CD4-positive, alpha-beta T cell treated with Interferon gamma for 1 hour (primary cell): ENCODE measurements around the gene LPCAT4.

ENCODE experiments used
- DNase-seq: peaks from one replicate; pipeline ENCODE4 v3.0.0-alpha.2; 2020

The LPCAT4 gene

GRCh38 chr15:34335176-34336032 is 31.6 kb downstream of the LPCAT4 start:
- no peak for DNase-seq

GRCh38 chr15:34334672-34335071 is 32.3 kb downstream of the LPCAT4 start:
- DNase-seq = no peak

- DNase-seq = no peak
These were observed 34.4 kb downstream of the LPCAT4 start for GRCh38 chr15:34332553-34333120.

GRCh38 chr15:34331809-34332208 is 35.2 kb downstream of the LPCAT4 start:
- DNase-seq = no peak

GRCh38 chr15:34330279-34330678 is 36.7 kb downstream of the LPCAT4 start:
- DNase-seq = no peak

GRCh38 chr15:34329006-34329405 is 38.0 kb downstream of the LPCAT4 start:
- DNase-seq = no peak

- no peak for DNase-seq
These were observed 39.1 kb downstream of the LPCAT4 start for GRCh38 chr15:34327906-34328305.

- no peak for DNase-seq
These were observed 41.6 kb downstream of the LPCAT4 start for GRCh38 chr15:34325368-34325767.

GRCh38 chr15:34324933-34325332 is 42.1 kb downstream of the LPCAT4 start:
- no peak for DNase-seq

GRCh38 chr15:34323217-34323616 is 43.8 kb downstream of the LPCAT4 start:
- no peak for DNase-seq

- peak; percentile 32 for DNase-seq
These were observed 48.5 kb downstream of the LPCAT4 start for GRCh38 chr15:34318277-34319079.

GRCh38 chr15:34314491-34315490 is 52.2 kb downstream of the LPCAT4 start:
- DNase-seq = no peak

GRCh38 chr15:34311563-34311962 is 55.4 kb downstream of the LPCAT4 start:
- DNase-seq = no peak
